GM23248 (cell line): Measurements from ENCODE around the gene TMEM202. TPM values are rescaled to one million over a fixed set of nuclear protein-coding genes. Genes with fewer than 3 reads are reported as not detected.
"Not testable (repeated sequence)": the region's sequence is repeated elsewhere in the genome, so short reads cannot be mapped to it uniquely, and the experiment has no call there.

Experiments
- DNase-seq: peaks from one replicate; pipeline ENCODE4 v3.0.0-alpha.2; 2015
- H2AFZ ChIP-seq: fragments of 200-600 bp; sonication (generic); 2 replicates; pipeline ENCODE4 v1.6.1; 2016; ENCODE audit warnings: antibody characterized with exemption
- H3F3A ChIP-seq: fragments of 200-600 bp; sonication (generic); 2 replicates; pipeline ENCODE4 v1.6.1; 2016; ENCODE audit warnings: mild to moderate bottlenecking, antibody characterized with exemption, mixed run types; ENCODE audit not compliant: insufficient read depth
- H3K27ac ChIP-seq: fragments of 200-600 bp; sonication (generic); 2 replicates; pipeline ENCODE4 v1.5.1; 2016; ENCODE audit warnings: mild to moderate bottlenecking
- H3K27me3 ChIP-seq: fragments of 200-600 bp; sonication (generic); replicated peaks from 2 replicates; pipeline ENCODE4 v1.6.1; 2016; ENCODE audit warnings: mild to moderate bottlenecking; ENCODE audit not compliant: insufficient read depth
- H3K36me3 ChIP-seq: fragments of 200-600 bp; sonication (generic); 2 replicates; pipeline ENCODE4 v1.6.1; 2016; ENCODE audit warnings: low read depth, mild to moderate bottlenecking
- H3K4me1 ChIP-seq: fragments of 200-600 bp; sonication (generic); 2 replicates; pipeline ENCODE4 v1.6.1; 2016; ENCODE audit warnings: mild to moderate bottlenecking; ENCODE audit not compliant: insufficient read depth
- H3K4me2 ChIP-seq: fragments of 200-600 bp; sonication (generic); one replicate; pipeline ENCODE4 v1.6.1; 2016; ENCODE audit warnings: mild to moderate bottlenecking; ENCODE audit not compliant: unreplicated experiment
- H3K4me3 ChIP-seq: fragments of 200-600 bp; sonication (generic); 2 replicates; pipeline ENCODE4 v1.5.1; 2016; ENCODE audit warnings: mild to moderate bottlenecking
- H3K79me2 ChIP-seq: fragments of 200-600 bp; sonication (generic); 2 replicates; pipeline ENCODE4 v1.6.1; 2016; ENCODE audit warnings: mild to moderate bottlenecking; ENCODE audit not compliant: insufficient read depth
- H3K9ac ChIP-seq: fragments of 200-600 bp; sonication (generic); 2 replicates; pipeline ENCODE4 v1.6.1; 2016; ENCODE audit warnings: mild to moderate bottlenecking
- H3K9me2 ChIP-seq: fragments of 200-600 bp; sonication (generic); 2 replicates; pipeline ENCODE4 v1.6.1; 2016; ENCODE audit warnings: mixed run types, mild to moderate bottlenecking, moderate library complexity; ENCODE audit not compliant: insufficient read depth
- H3K9me3 ChIP-seq: fragments of 200-600 bp; sonication (generic); one replicate; pipeline ENCODE4 v1.6.1; 2017; ENCODE audit warnings: low read depth
- H4K20me1 ChIP-seq: fragments of 200-600 bp; sonication (generic); 2 replicates; pipeline ENCODE4 v1.6.0; 2016; ENCODE audit not compliant: insufficient read depth
- EZH2 ChIP-seq: fragments of 200-600 bp; sonication (generic); IDR thresholded peaks from 2 replicates; pipeline ENCODE4 v1.6.1; 2018; ENCODE audit warnings: antibody characterized with exemption, mild to moderate bottlenecking; ENCODE audit not compliant: insufficient read depth, poor library complexity, severe bottlenecking
- EZH2phosphoT487 ChIP-seq: fragments of 200-600 bp; sonication (generic); IDR thresholded peaks from 2 replicates; pipeline ENCODE4 v1.6.1; 2018; ENCODE audit warnings: antibody characterized with exemption, moderate library complexity, mild to moderate bottlenecking, low read depth; ENCODE audit not compliant: insufficient read depth
- WGBS, 2 experiments: methylation state at CpG; one replicate each; pipeline ENCODE4 v1.1.6; 2015 to 2017; ENCODE audit warnings: low lambda C conversion rate in 2 of 2, low coverage in 1 of 2; ENCODE audit errors: missing lambda C conversion rate in 2 of 2; 5-methylcytosine and 5-hydroxymethylcytosine counted together
- in situ Hi-C: fragments of 300-500 bp; cut with MboI; formaldehyde crosslinking; loops from 2 replicates; pipeline ENCODE4 v1.15.0; 2020
- polyA plus RNA-seq: library from polyadenylated mRNA; unstranded; fragments of >200 nt; fragmentation: Nextera tagmentation; extraction: Ambion mirVana; gene quantifications from 2 replicates; pipeline ENCODE4 v1.2.1, GENCODE V29; 2016
- total RNA-seq: library from RNA; depleted of rRNA; stranded (reverse); fragments of >200 nt; shearing (Covaris generic); gene quantifications from 2 replicates; pipeline ENCODE4 v1.2.3, GENCODE V29; 2014

TMEM202 gene
- total and polyA plus RNA-seq, 2 experiments from 2014 or later: not detected

DNA sequence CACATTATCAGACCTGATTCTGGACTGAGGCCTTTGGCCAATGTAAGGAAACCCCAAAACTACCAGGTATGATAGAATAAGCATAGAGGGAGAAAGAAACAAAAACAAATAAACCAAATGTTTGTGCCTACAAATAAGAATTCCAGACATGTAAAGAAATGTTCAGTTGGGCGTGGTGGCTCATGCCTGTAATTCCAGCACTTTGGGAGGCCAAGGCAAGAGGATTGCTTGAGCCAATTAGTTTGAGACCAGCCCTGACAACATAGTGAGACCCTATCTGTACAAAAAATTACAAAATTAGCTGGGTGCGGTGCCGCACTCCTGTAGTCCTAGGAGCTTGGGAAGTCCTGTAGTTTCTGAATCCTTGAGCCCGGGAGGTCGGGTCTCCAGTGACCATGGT, 13.0 kb downstream of the TMEM202 start:
- Histone ChIP-seq H4K20me1 (no peaks in the 10 kb centered on the region), H3K79me2 (no peaks in the 10 kb centered on the region), H3K36me3 (no peaks in the 10 kb centered on the region), H2AFZ (no peak overlapping the region), H3K9me2 (no peaks in the 10 kb centered on the region), H3K9me3 (no peaks in the 10 kb centered on the region), H3K9ac (no peak overlapping the region), H3K4me3 (no peak overlapping the region), H3K27me3 (peaks cover 31% of the 10 kb centered on the region), H3K4me2 (no peak overlapping the region), H3K4me1 (no peaks in the 10 kb centered on the region), H3F3A (no peaks in the 10 kb centered on the region), H3K27ac (no peak overlapping the region)
- whole genome bisulfite sequencing, 2 experiments: 42 to 49% methylated on average over 5 of the region's 5 CpGs
- TF ChIP-seq EZH2: no peak
- no peak for TF ChIP-seq EZH2phosphoT487
- in situ Hi-C loops: no loop called here
- DNase-seq: no peak

DNA sequence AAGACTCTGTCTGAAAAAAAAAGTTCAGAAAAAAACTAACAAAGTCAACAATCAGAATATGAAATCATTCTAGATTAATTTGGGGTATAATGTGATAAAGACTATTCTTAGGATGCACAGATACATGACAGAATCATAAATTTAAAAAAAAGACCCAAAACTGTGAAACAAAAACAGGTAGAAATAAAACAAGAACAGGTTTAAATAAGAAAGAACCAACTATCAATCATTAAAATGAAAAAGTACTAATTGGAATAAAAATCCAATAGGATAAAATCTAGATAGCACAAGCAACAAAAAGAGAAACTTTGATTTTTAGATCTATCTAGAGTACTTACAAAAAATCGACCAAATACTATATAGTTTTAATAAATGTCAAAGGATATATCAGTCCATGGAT, 13.4 kb downstream of the TMEM202 start:
- no peaks in the 10 kb centered on the region for H3K36me3 ChIP-seq
- DNase-seq: no peak
- 2 to 8% methylated on average over 1 of the region's 1 CpG for WGBS, 2 experiments
- no peaks in the 10 kb centered on the region for H3K4me1 ChIP-seq
- H3K9ac ChIP-seq: no peak overlapping the region
- TF ChIP-seq EZH2 (no peak), EZH2phosphoT487 (no peak)
- no peaks in the 10 kb centered on the region for H4K20me1 ChIP-seq
- in situ Hi-C loops: no loop called here
- H3K4me3 ChIP-seq: no peak overlapping the region
- no peak overlapping the region for H3K4me2 ChIP-seq
- no peaks in the 10 kb centered on the region for H3K79me2 ChIP-seq
- no peak overlapping the region for H2AFZ ChIP-seq
- no peaks in the 10 kb centered on the region for H3K9me2 ChIP-seq
- H3K27me3 ChIP-seq: peaks cover 31% of the 10 kb centered on the region
- no peak overlapping the region for H3K27ac ChIP-seq
- H3F3A ChIP-seq: no peaks in the 10 kb centered on the region
- no peaks in the 10 kb centered on the region for H3K9me3 ChIP-seq

DNA sequence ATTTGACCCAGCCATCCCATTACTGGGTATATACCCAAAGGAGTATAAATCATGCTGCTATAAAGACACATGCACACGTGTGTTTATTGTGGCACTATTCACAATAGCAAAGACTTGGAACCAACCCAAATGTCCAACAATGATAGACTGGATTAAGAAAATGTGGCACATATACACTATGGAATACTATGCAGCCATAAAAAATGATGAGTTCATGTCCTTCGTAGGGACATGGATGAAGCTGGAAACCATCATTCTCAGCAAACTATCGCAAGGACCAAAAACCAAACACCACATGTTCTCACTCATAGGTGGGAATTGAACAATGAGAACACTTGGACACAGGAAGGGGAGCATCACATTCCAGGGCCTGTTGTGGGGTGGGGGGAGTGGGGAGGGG, 15.2 kb downstream of the TMEM202 start:
- DNase-seq, H3K9ac ChIP-seq, H3K27ac ChIP-seq, in situ Hi-C loops, H2AFZ ChIP-seq, H3K4me3 ChIP-seq, H4K20me1 ChIP-seq, H3K9me3 ChIP-seq, H3K79me2 ChIP-seq, H3F3A ChIP-seq, H3K4me1 ChIP-seq, H3K4me2 ChIP-seq, H3K36me3 ChIP-seq, H3K9me2 ChIP-seq: not testable (repeated sequence)
- peaks cover 24% of the 10 kb centered on the region for H3K27me3 ChIP-seq
- 58 to 66% methylated on average over 3 of the region's 3 CpGs for WGBS, 2 experiments

DNA sequence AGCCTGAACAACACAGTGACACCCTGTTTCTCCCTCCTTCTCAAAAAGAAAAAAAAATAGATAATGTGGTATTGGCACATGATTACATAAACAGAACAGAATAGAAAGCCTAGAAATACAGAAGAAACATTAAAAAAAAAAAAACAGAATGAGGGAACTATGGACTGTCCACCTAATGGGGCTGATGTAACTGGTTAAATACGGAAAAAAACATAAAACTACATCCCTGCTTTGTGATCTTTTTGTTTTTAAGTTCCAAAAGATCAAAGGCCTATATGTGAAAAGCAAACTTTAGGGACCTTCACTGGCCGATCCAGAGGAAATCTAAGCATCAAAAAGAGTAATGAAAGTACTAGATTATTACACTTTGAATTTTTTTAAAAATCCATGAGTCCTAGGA, 17.2 kb downstream of the TMEM202 start:
- no peaks in the 10 kb centered on the region for H3K9me3 ChIP-seq
- no peak overlapping the region for H3K27ac ChIP-seq
- peaks cover 17% of the 10 kb centered on the region; the same call in 1 of the 2 replicates for H3K27me3 ChIP-seq
- no peaks in the 10 kb centered on the region for H3F3A ChIP-seq
- no peak for TF ChIP-seq EZH2phosphoT487
- no peak overlapping the region for H2AFZ ChIP-seq
- WGBS, 2 experiments: 15 to 32% methylated on average over 2 of the region's 2 CpGs
- H3K9ac ChIP-seq: no peak overlapping the region
- H3K36me3 ChIP-seq: no peaks in the 10 kb centered on the region
- no peaks in the 10 kb centered on the region for H4K20me1 ChIP-seq
- no peaks in the 10 kb centered on the region for H3K9me2 ChIP-seq
- H3K4me3 ChIP-seq: no peak overlapping the region
- DNase-seq: no peak
- in situ Hi-C loops: no loop called here
- H3K4me1 ChIP-seq: no peaks in the 10 kb centered on the region
- no peak overlapping the region for H3K4me2 ChIP-seq
- no peaks in the 10 kb centered on the region for H3K79me2 ChIP-seq

DNA sequence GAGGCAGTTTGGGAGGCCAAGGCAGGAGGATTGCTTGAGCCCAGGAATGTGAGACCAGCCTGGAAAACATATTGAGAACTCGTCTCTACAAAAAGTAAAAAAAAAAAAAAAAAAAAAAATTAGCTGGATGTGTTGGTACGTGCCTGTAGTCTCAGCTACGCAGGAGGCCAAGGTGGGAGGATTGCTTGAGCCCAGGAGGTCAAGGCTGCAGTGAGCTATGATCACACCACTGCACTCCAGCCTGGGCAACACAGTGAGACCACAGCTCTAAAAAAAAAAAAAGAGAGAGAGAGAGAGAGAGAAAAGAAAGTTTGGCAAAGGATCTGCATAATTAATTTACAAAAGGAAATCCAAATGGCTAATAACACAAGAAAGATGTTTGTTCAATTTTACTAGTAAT, 21.7 kb downstream of the TMEM202 start:
- H3F3A ChIP-seq, H3K27ac ChIP-seq, H3K4me2 ChIP-seq, H3K4me1 ChIP-seq, H3K27me3 ChIP-seq, H3K79me2 ChIP-seq, H3K9ac ChIP-seq, H3K9me3 ChIP-seq, in situ Hi-C loops, H4K20me1 ChIP-seq, DNase-seq, H3K36me3 ChIP-seq, H3K9me2 ChIP-seq, H3K4me3 ChIP-seq, H2AFZ ChIP-seq: not testable (repeated sequence)
- WGBS, 2 experiments: 37 to 38% methylated on average over 3 of the region's 3 CpGs
